ENCODE results near the gene KMT2C.

The KMT2C gene

GRCh38 chr7:152140067-152140466 lies 295.7 kb downstream of the KMT2C start:
- no peak for DNase-seq (ENCODE audit: low spot score)

GRCh38 chr7:152137476-152138025 lies 298.3 kb downstream of the KMT2C start:
- DNase-seq (ENCODE audit: low spot score): no peak

GRCh38 chr7:152136686-152137085 lies 299.1 kb downstream of the KMT2C start:
- peak; percentile 48 for DNase-seq (ENCODE audit: low spot score)

GRCh38 chr7:152133804-152134203 lies 302.0 kb downstream of the KMT2C start:
- no peak for DNase-seq (ENCODE audit: low spot score)

GRCh38 chr7:152132812-152133211 lies 303.0 kb downstream of the KMT2C start:
- DNase-seq (ENCODE audit: low spot score): no peak

- DNase-seq (ENCODE audit: low spot score): no peak
Measured at GRCh38 chr7:152131981-152132494, 303.8 kb downstream of the KMT2C start.

GRCh38 chr7:152130658-152131590 lies 304.9 kb downstream of the KMT2C start:
- DNase-seq (ENCODE audit: low spot score): no peak

GRCh38 chr7:152129682-152130081 lies 306.1 kb downstream of the KMT2C start:
- no peak for DNase-seq (ENCODE audit: low spot score)

- no peak for DNase-seq (ENCODE audit: low spot score)
Measured at GRCh38 chr7:152128741-152129461, 306.9 kb downstream of the KMT2C start.

- DNase-seq (ENCODE audit: low spot score): no peak
Measured at GRCh38 chr7:152128252-152128651, 307.6 kb downstream of the KMT2C start.

- DNase-seq (ENCODE audit: low spot score): no peak
Measured at GRCh38 chr7:152127229-152127628, 308.6 kb downstream of the KMT2C start.

- DNase-seq (ENCODE audit: low spot score): no peak
Measured at GRCh38 chr7:152126741-152127140, 309.1 kb downstream of the KMT2C start.

GRCh38 chr7:152122540-152122939 lies 313.3 kb downstream of the KMT2C start:
- DNase-seq (ENCODE audit: low spot score): no peak

- DNase-seq (ENCODE audit: low spot score): no peak
Measured at GRCh38 chr7:152121432-152121831, 314.4 kb downstream of the KMT2C start.

- no peak for DNase-seq (ENCODE audit: low spot score)
Measured at GRCh38 chr7:152120776-152121175, 315.0 kb downstream of the KMT2C start.

- no peak for DNase-seq (ENCODE audit: low spot score)
Measured at GRCh38 chr7:152120210-152120609, 315.6 kb downstream of the KMT2C start.

GRCh38 chr7:152117356-152117755 lies 318.4 kb downstream of the KMT2C start:
- no peak for DNase-seq (ENCODE audit: low spot score)

GRCh38 chr7:152115021-152115718 lies 320.6 kb downstream of the KMT2C start:
- DNase-seq (ENCODE audit: low spot score): no peak

GRCh38 chr7:152112829-152113228 lies 323.0 kb downstream of the KMT2C start:
- no peak for DNase-seq (ENCODE audit: low spot score)

GRCh38 chr7:152108359-152108758 lies 327.4 kb downstream of the KMT2C start:
- no peak for DNase-seq (ENCODE audit: low spot score)

GRCh38 chr7:152107945-152108344 lies 327.9 kb downstream of the KMT2C start:
- DNase-seq (ENCODE audit: low spot score): no peak

GRCh38 chr7:152106990-152107389 lies 328.8 kb downstream of the KMT2C start:
- DNase-seq (ENCODE audit: low spot score): no peak
